OCI-LY7 (cell line): ENCODE results near the gene GH1. TPM values are rescaled to one million over a fixed set of nuclear protein-coding genes. Genes with fewer than 3 reads are reported as not detected.
"Not testable (repeated sequence)": the region's sequence is repeated elsewhere in the genome, so short reads cannot be mapped to it uniquely, and the experiment has no call there.

Experiments
- BruUV-seq: library from RNA; stranded (reverse); fragments of 400-500 nt; replicated peaks from 2 replicates; lab custom pipeline; 2021; lab: Mats Ljungman, UMichigan
- CTCF ChIA-PET: fragments of 300-600 bp; sonication (Branson Sonifier 250); formaldehyde crosslinking; loops from one replicate; lab custom pipeline; 2022; ENCODE audit warnings: antibody characterized with exemption; ENCODE audit not compliant: unreplicated experiment; lab: Charles Lee
- POLR2A ChIA-PET: fragments of 300-600 bp; sonication (Branson Sonifier 250); formaldehyde crosslinking; loops from one replicate; lab custom pipeline; 2022; ENCODE audit warnings: antibody characterized with exemption; lab: Charles Lee
- DNase-seq: peaks from one replicate; pipeline ENCODE4 v3.0.0-alpha.2; 2015; ENCODE audit warnings: low spot score
- H2AFZ ChIP-seq: fragments of 200-600 bp; sonication (generic), shearing (Covaris generic); 2 replicates; pipeline ENCODE4 v1.6.1; 2014; ENCODE audit warnings: mild to moderate bottlenecking, antibody characterized with exemption, low read length, moderate library complexity
- H3K27ac ChIP-seq: fragments of 200-600 bp; sonication (generic); 2 replicates; pipeline ENCODE4 v1.5.1; 2014; ENCODE audit warnings: mixed run types, low read depth, mild to moderate bottlenecking, moderate library complexity, low read length, inconsistent platforms; ENCODE audit not compliant: poor library complexity, severe bottlenecking
- H3K36me3 ChIP-seq: fragments of 200-600 bp; sonication (generic); 2 replicates; pipeline ENCODE4 v1.6.1; 2014; ENCODE audit warnings: mild to moderate bottlenecking, antibody characterized with exemption, low read length, moderate library complexity, mixed read lengths; ENCODE audit not compliant: insufficient read depth
- H3K4me1 ChIP-seq: fragments of 200-600 bp; sonication (generic); 2 replicates; pipeline ENCODE4 v1.5.1; 2014; ENCODE audit warnings: mild to moderate bottlenecking, low read length; ENCODE audit not compliant: insufficient read depth, poor library complexity, severe bottlenecking
- H3K4me2 ChIP-seq: fragments of 200-600 bp; sonication (generic); 2 replicates; pipeline ENCODE4 v1.6.1; 2014; ENCODE audit warnings: mild to moderate bottlenecking, low read length
- H3K4me3 ChIP-seq: fragments of 200-600 bp; sonication (generic); 2 replicates; pipeline ENCODE4 v1.5.1; 2014; ENCODE audit warnings: mild to moderate bottlenecking, low read depth, low read length; ENCODE audit not compliant: poor library complexity, severe bottlenecking
- H3K79me2 ChIP-seq: fragments of 200-600 bp; sonication (generic); 2 replicates; pipeline ENCODE4 v1.6.1; 2016; ENCODE audit warnings: low read depth, mild to moderate bottlenecking, low read length, moderate library complexity, mixed read lengths; ENCODE audit not compliant: insufficient read depth
- H3K9me2 ChIP-seq: fragments of 200-600 bp; sonication (generic); 2 replicates; pipeline ENCODE4 v1.6.1; 2016; ENCODE audit warnings: mild to moderate bottlenecking, low read length, mixed read lengths; ENCODE audit not compliant: insufficient read depth
- H3K9me3 ChIP-seq: fragments of 200-600 bp; sonication (generic); 2 replicates; pipeline ENCODE4 v1.6.1; 2014; ENCODE audit warnings: mild to moderate bottlenecking, mixed run types, low read length, mixed read lengths
- H4K20me1 ChIP-seq: fragments of 200-600 bp; sonication (generic); 2 replicates; pipeline ENCODE4 v1.6.1; 2014; ENCODE audit warnings: mild to moderate bottlenecking, antibody characterized with exemption, low read length, moderate library complexity, mixed read lengths; ENCODE audit not compliant: insufficient read depth
- CTCF ChIP-seq: fragments of 200-600 bp; sonication (generic); conservative IDR thresholded peaks from 2 replicates; pipeline ENCODE4 v1.5.1; 2014; ENCODE audit warnings: mild to moderate bottlenecking, antibody characterized with exemption, low read length, moderate library complexity, mixed read lengths
- EZH2phosphoT487 ChIP-seq: fragments of 200-600 bp; sonication (generic); IDR thresholded peaks from 2 replicates; pipeline ENCODE4 v1.6.1; 2018; ENCODE audit warnings: low read depth, borderline replicate concordance, mild to moderate bottlenecking, mixed run types, antibody characterized with exemption, low read length, moderate library complexity, mixed read lengths
- intact Hi-C: fragments of 100-400 bp; cut with micrococcal nuclease; formaldehyde crosslinking; loops from one replicate; pipeline ENCODE4 v1.10.0; 2022; ENCODE audit not compliant: unreplicated experiment
- total RNA-seq, 2 experiments: library from RNA; depleted of rRNA in 1 of 2; stranded (reverse); fragments of >200 nt in 1 of 2; shearing (Covaris generic) in 1 of 2; gene quantifications; 2 replicates each; pipeline ENCODE4 v1.2.3, GENCODE V29; 2014 to 2022

The GH1 gene
- total RNA-seq, 2 experiments from 2014 or later = 4.3 TPM; not detected in 1

GRCh38 chr17:63917646-63918045 lies 993 bp downstream of the GH1 start:
- no peak overlapping the region for H3K4me3 ChIP-seq
- ChIA-PET POLR2A (interaction anchor here (4.8 kb wide), 1 partner anchor 29 kb away, joined by 52 read pairs; no protein-coding TSS in a partner anchor), CTCF (interaction anchor here (3.2 to 3.7 kb wide), 2 partner anchors 29 to 32 kb away, joined by 55 to 94 read pairs; no protein-coding TSS in a partner anchor)
- H3K9me2 ChIP-seq = no peaks in the 10 kb centered on the region
- TF ChIP-seq EZH2phosphoT487 (no peak), CTCF (no peak)
- H3K27ac ChIP-seq = no peak overlapping the region
- intact Hi-C loops = loop anchor here (5.0 kb wide), 1 partner anchor 215 kb away; the partner anchor contains the start of gene ERN1
- H3K9me3 ChIP-seq = no peaks in the 10 kb centered on the region
- H3K36me3 ChIP-seq = no peaks in the 10 kb centered on the region
- no peaks in the 10 kb centered on the region for H3K79me2 ChIP-seq
- DNase-seq = no peak
- no peaks in the 10 kb centered on the region for H4K20me1 ChIP-seq
- H3K4me2 ChIP-seq = no peak overlapping the region
- H3K4me1 ChIP-seq = peaks cover 54% of the 10 kb centered on the region
- no peak overlapping the region for H2AFZ ChIP-seq
- BruUV-seq = no TSS peak

GRCh38 chr17:63917206-63917605 lies 1.4 kb downstream of the GH1 start:
- POLR2A ChIA-PET = interaction anchor here (4.8 kb wide), 1 partner anchor 29 kb away, joined by 52 read pairs; no protein-coding TSS in a partner anchor
- CTCF ChIA-PET = interaction anchor here (3.7 kb wide), 1 partner anchor 29 kb away, joined by 94 read pairs; no protein-coding TSS in a partner anchor

GRCh38 chr17:63916566-63917185 lies 2.0 kb downstream of the GH1 start:
- Histone ChIP-seq H3K4me3 (no peak overlapping the region), H3K9me2 (no peaks in the 10 kb centered on the region), H3K4me2 (peak overlapping the region; percentile 71), H3K27ac (peak overlapping the region; percentile 50), H2AFZ (no peak overlapping the region), H3K4me1 (peaks cover 45% of the 10 kb centered on the region), H3K36me3 (no peaks in the 10 kb centered on the region), H3K79me2 (no peaks in the 10 kb centered on the region), H4K20me1 (no peaks in the 10 kb centered on the region), H3K9me3 (no peaks in the 10 kb centered on the region)
- ChIA-PET CTCF (interaction anchor here (1.4 to 1.5 kb wide), 2 partner anchors 38 to 217 kb away, joined by 3 to 4 read pairs; no protein-coding TSS in a partner anchor), POLR2A (interaction anchor here (0.6 to 1.4 kb wide), 2 partner anchors 34 to 154 kb away, joined by 7 read pairs; no protein-coding TSS in a partner anchor)
- intact Hi-C loops = loop anchor here (5.0 kb wide), 1 partner anchor 216 kb away; the partner anchor contains the start of gene ERN1
- BruUV-seq = no TSS peak
- no peak for DNase-seq
- TF ChIP-seq EZH2phosphoT487 (no peak), CTCF (no peak)

More at GRCh38 chr17:63917206-63917605, 1.4 kb downstream of the GH1 start:
- not testable (repeated sequence) for H3K27ac ChIP-seq, H3K79me2 ChIP-seq, H3K9me2 ChIP-seq, H2AFZ ChIP-seq, H4K20me1 ChIP-seq, H3K4me3 ChIP-seq, BruUV-seq, DNase-seq, H3K36me3 ChIP-seq, H3K4me2 ChIP-seq, H3K9me3 ChIP-seq
- peaks cover 49% of the 10 kb centered on the region for H3K4me1 ChIP-seq
- intact Hi-C loops = loop anchor here (5.0 kb wide), 1 partner anchor 215 kb away; the partner anchor contains the start of gene ERN1

GRCh38 chr17:63915753-63916152 lies 2.9 kb downstream of the GH1 start:
- H3K4me3 ChIP-seq = peak overlapping the region; percentile 41
- POLR2A ChIA-PET = interaction anchor here (0.8 to 1.4 kb wide), 2 partner anchors 31 to 35 kb away, joined by 3 to 7 read pairs; no protein-coding TSS in a partner anchor

More at GRCh38 chr17:63915753-63916152, 2.9 kb downstream of the GH1 start:
- peaks cover 37% of the 10 kb centered on the region for H3K4me1 ChIP-seq
- peak overlapping the region; percentile 71 for H3K4me2 ChIP-seq
- H3K79me2 ChIP-seq, H3K9me3 ChIP-seq, H4K20me1 ChIP-seq, BruUV-seq, H3K9me2 ChIP-seq, H3K36me3 ChIP-seq: not testable (repeated sequence)
- H2AFZ ChIP-seq = peak overlapping the region; percentile 83; the same call in 1 of the 2 replicates
- CTCF ChIA-PET = interaction anchor here (0.6 to 1.5 kb wide), 6 partner anchors 30 to 218 kb away, joined by 3 to 4 read pairs (median 4); no protein-coding TSS in a partner anchor
- H3K27ac ChIP-seq = peak overlapping the region; percentile 50
- peak; percentile 71 for DNase-seq
- intact Hi-C loops = loop anchor here (5.0 kb wide), 1 partner anchor 217 kb away; the partner anchor contains the start of gene ERN1
